Peyer's patch (tissue), 4 donors: ENCODE measurements around the gene LCE3E. TPM values are rescaled to one million over a fixed set of nuclear protein-coding genes. Genes with fewer than 3 reads are reported as not detected.

Source experiments
- DNase-seq, 3 donors: peaks; one replicate each; pipeline ENCODE4 v3.0.0-alpha.2; 2017 to 2019
- H3K27ac ChIP-seq, 4 donors: fragments of 200-600 bp; sonication (generic); one replicate each; pipeline ENCODE4 v1.5.1; 2016 to 2019
- H3K27me3 ChIP-seq, 2 donors: fragments of 200-600 bp; sonication (generic); one replicate each; pipeline ENCODE4 v1.5.1; 2019
- H3K36me3 ChIP-seq, 3 donors: fragments of 200-600 bp; sonication (generic); one replicate each; pipeline ENCODE4 v1.5.1; 2016 to 2019
- H3K4me1 ChIP-seq, 4 donors: fragments of 200-600 bp; sonication (generic); one replicate each; pipeline ENCODE4 v1.5.1; 2016 to 2019
- H3K4me3 ChIP-seq, 4 donors: fragments of 200-600 bp; sonication (generic); 1 replicate in 3 of 4; 2 replicates in 1 of 4; pipeline ENCODE4 v1.5.1; 2016 to 2019; ENCODE audit warnings: mild to moderate bottlenecking in 1 of 4
- H3K9me3 ChIP-seq, 4 donors: fragments of 200-600 bp; sonication (generic); one replicate each; pipeline ENCODE4 v1.5.1; 2016 to 2019; ENCODE audit warnings: mild to moderate bottlenecking in 1 of 4
- POLR2A ChIP-seq, 2 donors: fragments of 450-650 bp; IDR thresholded peaks; one replicate each; pipeline ENCODE4 v1.5.1; 2017; ENCODE audit warnings: antibody characterized with exemption in 2 of 2, mild to moderate bottlenecking in 2 of 2, moderate library complexity in 2 of 2
- small RNA-seq, 2 donors: library from RNA; depleted of rRNA; stranded (forward); fragments of <200 nt; gene quantifications; one replicate each; pipeline ENCODE3, GENCODE V24; 2016
- total RNA-seq, 4 donors: library from RNA; depleted of rRNA; stranded (reverse); fragments of >200 nt; gene quantifications; one replicate each; pipeline ENCODE4 v1.1.0, GENCODE V29; 2016
- TF ChIP-seq, protein P1 (sequence below), 6 experiments: fragments of 450-650 bp in 4 of 6; fragments of 200-600 bp in 2 of 6; sonication (generic) in 1 of 6; IDR thresholded peaks; one replicate each; pipeline ENCODE4 v1.5.1; 2017 to 2019; ENCODE audit warnings: antibody characterized with exemption in 6 of 6, mild to moderate bottlenecking in 3 of 6, moderate library complexity in 1 of 6

Gene LCE3E
- total RNA-seq, 4 donors from 2014 or later, result not detected

GRCh38 chr1:152525080-152525641 lies 41.4 kb downstream of the LCE3E start:
- no peak for TF ChIP-seq POLR2A (IDR thresholded peaks at IDR 0.05)
- TF ChIP-seq, protein P1, sequence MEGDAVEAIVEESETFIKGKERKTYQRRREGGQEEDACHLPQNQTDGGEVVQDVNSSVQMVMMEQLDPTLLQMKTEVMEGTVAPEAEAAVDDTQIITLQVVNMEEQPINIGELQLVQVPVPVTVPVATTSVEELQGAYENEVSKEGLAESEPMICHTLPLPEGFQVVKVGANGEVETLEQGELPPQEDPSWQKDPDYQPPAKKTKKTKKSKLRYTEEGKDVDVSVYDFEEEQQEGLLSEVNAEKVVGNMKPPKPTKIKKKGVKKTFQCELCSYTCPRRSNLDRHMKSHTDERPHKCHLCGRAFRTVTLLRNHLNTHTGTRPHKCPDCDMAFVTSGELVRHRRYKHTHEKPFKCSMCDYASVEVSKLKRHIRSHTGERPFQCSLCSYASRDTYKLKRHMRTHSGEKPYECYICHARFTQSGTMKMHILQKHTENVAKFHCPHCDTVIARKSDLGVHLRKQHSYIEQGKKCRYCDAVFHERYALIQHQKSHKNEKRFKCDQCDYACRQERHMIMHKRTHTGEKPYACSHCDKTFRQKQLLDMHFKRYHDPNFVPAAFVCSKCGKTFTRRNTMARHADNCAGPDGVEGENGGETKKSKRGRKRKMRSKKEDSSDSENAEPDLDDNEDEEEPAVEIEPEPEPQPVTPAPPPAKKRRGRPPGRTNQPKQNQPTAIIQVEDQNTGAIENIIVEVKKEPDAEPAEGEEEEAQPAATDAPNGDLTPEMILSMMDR (IDR thresholded peaks at IDR 0.05), result no peak
- Histone ChIP-seq H3K27ac (peak overlapping the region in 1 of 4 donors; percentile 28), H3K4me3 (no peak overlapping the region), H3K27me3 (no peaks in the 10 kb centered on the region), H3K36me3 (no peaks in the 10 kb centered on the region), H3K9me3 (peaks cover 0 to 3% (median 0%) of the 10 kb centered on the region in 4 donors), H3K4me1 (no peaks in the 10 kb centered on the region)
- no peak for DNase-seq

DNA sequence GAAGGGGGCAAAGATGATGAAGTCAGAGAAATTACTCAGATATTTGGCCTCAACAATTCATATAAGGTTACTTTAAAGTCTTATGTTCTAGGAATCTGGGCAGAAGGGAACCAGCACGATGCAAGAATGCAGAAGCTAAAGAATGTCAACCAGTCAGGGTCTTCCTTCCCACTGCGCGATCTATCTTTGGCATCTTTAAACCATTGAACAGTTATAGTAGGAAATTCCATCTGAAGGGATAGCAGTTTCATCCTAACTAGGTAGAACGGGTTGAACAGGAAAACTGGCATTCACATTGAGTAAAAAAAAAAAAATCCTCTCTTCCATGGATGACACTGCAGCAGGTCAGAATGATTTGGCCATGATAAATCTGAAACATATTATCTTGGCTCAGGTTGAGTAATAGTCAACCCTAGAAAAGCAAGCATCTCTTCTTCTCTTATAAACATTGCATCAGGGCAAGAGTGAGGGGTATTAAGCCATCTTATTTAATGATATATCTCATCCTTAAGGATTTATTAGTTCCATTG lies 46.0 kb downstream of the LCE3E start:
- Histone ChIP-seq H3K4me1 (peaks cover 0 to under 1% (median 0%) of the 10 kb centered on the region in 4 donors), H3K9me3 (peaks cover 0 to 3% (median 0%) of the 10 kb centered on the region in 4 donors), H3K27me3 (no peaks in the 10 kb centered on the region), H3K27ac (no peak overlapping the region), H3K4me3 (no peak overlapping the region), H3K36me3 (no peaks in the 10 kb centered on the region)
- TF ChIP-seq, protein P1 (IDR thresholded peaks at IDR 0.05), result no peak
- TF ChIP-seq POLR2A (IDR thresholded peaks at IDR 0.05), result no peak
- DNase-seq, result no peak

- TF ChIP-seq, protein P1 (IDR thresholded peaks at IDR 0.05), result no peak
- no peak for TF ChIP-seq POLR2A (IDR thresholded peaks at IDR 0.05)
- no peak for DNase-seq
- peaks cover 0 to 3% (median 0%) of the 10 kb centered on the region in 4 donors for H3K9me3 ChIP-seq
Measured at GRCh38 chr1:152519851-152520250, 46.7 kb downstream of the LCE3E start.

DNA sequence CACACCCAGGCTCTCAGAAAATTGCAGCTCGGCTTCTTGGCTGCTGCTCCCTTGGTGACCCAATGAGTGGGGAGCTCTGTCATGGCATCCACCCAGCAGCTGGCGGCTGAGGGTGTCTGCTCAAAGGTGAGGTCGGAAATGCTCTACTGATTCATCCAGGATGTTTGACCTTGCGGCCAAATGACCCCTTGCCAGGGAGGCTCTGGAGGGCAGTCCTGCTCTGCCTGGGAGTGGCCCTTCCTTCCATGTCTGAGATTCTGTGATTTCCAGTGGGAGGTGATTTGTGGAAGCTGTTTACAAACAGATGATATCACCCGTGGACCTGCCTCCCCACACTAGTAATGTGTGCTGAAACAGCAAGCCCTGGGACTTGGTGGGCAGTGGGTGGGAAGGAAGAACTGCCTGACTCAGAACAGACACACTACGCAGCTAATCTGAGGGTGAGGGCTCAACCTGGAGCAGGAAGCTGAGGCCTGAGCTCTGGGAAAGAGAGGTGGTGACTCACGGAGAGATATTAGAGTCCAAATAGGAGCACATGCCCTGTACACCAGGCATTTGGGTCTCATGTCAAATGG lies 49.3 kb downstream of the LCE3E start:
- peak in 2 of 3 donors; percentile 63 to 71 for DNase-seq
- Histone ChIP-seq H3K9me3 (no peaks in the 10 kb centered on the region), H3K27me3 (no peaks in the 10 kb centered on the region), H3K4me3 (no peak overlapping the region), H3K36me3 (no peaks in the 10 kb centered on the region), H3K4me1 (peaks cover 0 to 6% (median 2%) of the 10 kb centered on the region in 4 donors), H3K27ac (peak overlapping the region in 1 of 4 donors; percentile 28)
- TF ChIP-seq, protein P1 (IDR thresholded peaks at IDR 0.05), result no peak
- no peak for TF ChIP-seq POLR2A (IDR thresholded peaks at IDR 0.05)

More at GRCh38 chr1:152519851-152520250, 46.7 kb downstream of the LCE3E start:
- Histone ChIP-seq H3K27me3 (no peaks in the 10 kb centered on the region), H3K4me3 (no peak overlapping the region), H3K36me3 (no peaks in the 10 kb centered on the region), H3K4me1 (peaks cover 0 to 6% (median 2%) of the 10 kb centered on the region in 4 donors), H3K27ac (no peak overlapping the region)

DNA sequence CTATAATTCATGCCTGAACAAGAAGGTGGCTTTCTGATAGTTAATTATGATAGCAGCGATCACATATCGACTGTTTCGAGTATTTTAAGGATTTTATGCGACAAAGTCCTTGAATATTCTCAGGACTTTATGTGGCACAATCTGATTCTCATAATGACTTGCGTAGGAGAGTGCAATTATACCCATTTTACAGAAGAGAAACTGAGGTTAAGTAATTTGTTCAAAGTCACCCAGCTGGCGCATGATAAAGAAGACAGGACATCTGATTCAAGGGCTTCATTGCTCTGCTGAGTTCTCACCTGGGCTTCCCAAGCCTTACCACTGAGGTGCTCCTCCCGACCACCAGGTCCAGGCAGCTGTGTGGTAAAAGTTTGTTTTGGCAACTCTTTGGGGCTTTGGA lies 50.5 kb downstream of the LCE3E start:
- no peaks in the 10 kb centered on the region for H3K36me3 ChIP-seq
- H3K27me3 ChIP-seq, result no peaks in the 10 kb centered on the region
- no peak overlapping the region for H3K4me3 ChIP-seq
- no peak for DNase-seq
- peaks cover 0 to 6% (median 2%) of the 10 kb centered on the region in 4 donors for H3K4me1 ChIP-seq
- H3K9me3 ChIP-seq, result no peaks in the 10 kb centered on the region
- TF ChIP-seq POLR2A (IDR thresholded peaks at IDR 0.05), result no peak
- TF ChIP-seq, protein P1 (IDR thresholded peaks at IDR 0.05), result no peak
- H3K27ac ChIP-seq, result no peak overlapping the region

Small RNAs within 50 kb of the gene (small RNA-seq; reads per million reads assigned to genes)
- 0 reads per million in 2 donors for gene LCE3B

Other genes starting within 250 kb of the LCE3E start
- gene FLG, start 241.5 kb downstream of the LCE3E start, total RNA-seq, result under 1 TPM; under 0.01 to 0.83 (median 0.23) TPM
- 1 to 10 TPM in 1 of 4 donors, under 1 TPM in 3; 0.13 to 1.7 (median 0.23) TPM for gene FLG2, start 206.8 kb downstream of the LCE3E start, total RNA-seq
- under 1 TPM in 1 of 4 donors, not detected in 3; 0.67 TPM for gene CRNN, start 152.5 kb downstream of the LCE3E start, total RNA-seq
- gene LCE5A, start 56.0 kb downstream of the LCE3E start, total RNA-seq, result not detected
- gene CRCT1, start 52.3 kb downstream of the LCE3E start, total RNA-seq, result not detected
- gene LCE3D, start 13.7 kb upstream of the LCE3E start, total RNA-seq, result not detected
- not detected for gene LCE3C, start 33.5 kb upstream of the LCE3E start, total RNA-seq
- gene LCE3B, start 47.0 kb upstream of the LCE3E start, total RNA-seq, result not detected
- not detected for gene LCE3A, start 56.3 kb upstream of the LCE3E start, total RNA-seq
- gene LCE2D, start 96.6 kb upstream of the LCE3E start, total RNA-seq, result not detected
- gene LCE2C, start 108.5 kb upstream of the LCE3E start, total RNA-seq, result not detected
- not detected for gene LCE2B, start 119.3 kb upstream of the LCE3E start, total RNA-seq
- not detected for gene LCE2A, start 131.6 kb upstream of the LCE3E start, total RNA-seq
- gene LCE4A, start 141.4 kb upstream of the LCE3E start, total RNA-seq, result not detected
- not detected for gene KPRP, start 191.2 kb upstream of the LCE3E start, total RNA-seq
- gene LCE1F, start 208.4 kb upstream of the LCE3E start, total RNA-seq, result not detected
- not detected for gene LCE1E, start 219.5 kb upstream of the LCE3E start, total RNA-seq
- gene LCE1D, start 229.9 kb upstream of the LCE3E start, total RNA-seq, result not detected
- gene LCE1C, start 239.9 kb upstream of the LCE3E start, total RNA-seq, result not detected
- not detected for gene LCE1B, start 245.2 kb upstream of the LCE3E start, total RNA-seq